Measurements from ENCODE around the gene GTPBP8. TPM values are rescaled to one million over a fixed set of nuclear protein-coding genes. Genes with fewer than 3 reads are reported as not detected.
A peak's percentile ranks its signal among the peaks of the same experiment; 100 is the strongest.

Gene GTPBP8
- total RNA-seq, 1 donor, result 33.4 TPM

DNA sequence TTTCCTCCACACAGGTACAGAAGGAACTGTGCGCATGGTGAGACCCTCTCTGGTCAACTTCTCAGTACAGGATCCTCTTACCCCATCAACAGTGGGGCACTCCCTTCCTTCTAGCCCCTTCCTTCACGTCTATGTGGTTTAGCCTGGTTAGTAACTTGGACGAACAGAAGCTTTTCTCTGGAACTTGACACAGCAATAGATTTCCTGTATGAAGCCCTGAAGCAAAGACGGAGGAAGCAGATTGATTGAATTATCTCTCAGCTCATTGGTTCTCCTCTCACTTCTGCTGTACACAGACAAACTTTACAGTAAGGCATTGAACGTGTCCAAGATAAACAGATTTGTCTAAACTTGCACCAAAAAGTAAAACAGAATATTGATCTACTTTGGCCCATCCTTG is 15.9 kb upstream of the GTPBP8 start, which contains the start of gene CD200R1:
TSS of gene CD200R1 (minus strand) at position 210 of the 400 bp plus-strand sequence. CDS start 246 bp downstream, outside the sequence.
- no peak for TF ChIP-seq CTCF (IDR thresholded peaks at IDR 0.05; ENCODE audit: insufficient read depth, low read length)
- H3K4me3 ChIP-seq (ENCODE audit: low read depth, low read length), result no peak within 1 kb of the TSS
- DNase-seq (ENCODE audit: low read depth), result no peak

GRCh38 chr3:112976001-112976400 is 14.8 kb upstream of the GTPBP8 start:
- no peak for TF ChIP-seq CTCF (IDR thresholded peaks at IDR 0.05; ENCODE audit: insufficient read depth, low read length)
- H3K4me3 ChIP-seq (ENCODE audit: low read depth, low read length), result no peak overlapping the region

GRCh38 chr3:112976953-112977352 is 13.8 kb upstream of the GTPBP8 start:
- TF ChIP-seq CTCF (IDR thresholded peaks at IDR 0.05; ENCODE audit: insufficient read depth, low read length), result no peak
- no peak for DNase-seq (ENCODE audit: low read depth)
- H3K4me3 ChIP-seq (ENCODE audit: low read depth, low read length), result no peak overlapping the region

More at GRCh38 chr3:112976001-112976400, 14.8 kb upstream of the GTPBP8 start:
- no peak for DNase-seq (ENCODE audit: low read depth)

GRCh38 chr3:112979244-112979832 is 11.4 kb upstream of the GTPBP8 start:
- TF ChIP-seq CTCF (IDR thresholded peaks at IDR 0.05; ENCODE audit: insufficient read depth, low read length), result peak; percentile 59
- peak; percentile 71 for DNase-seq (ENCODE audit: low read depth)
- no peak overlapping the region for H3K4me3 ChIP-seq (ENCODE audit: low read depth, low read length)

- no peak overlapping the region for H3K4me3 ChIP-seq (ENCODE audit: low read depth, low read length)
- TF ChIP-seq CTCF (IDR thresholded peaks at IDR 0.05; ENCODE audit: insufficient read depth, low read length), result no peak
- DNase-seq (ENCODE audit: low read depth), result no peak
Observed at GRCh38 chr3:112980080-112980479, 10.7 kb upstream of the GTPBP8 start.

GRCh38 chr3:112982710-112983109 is 8.1 kb upstream of the GTPBP8 start:
- no peak for DNase-seq (ENCODE audit: low read depth)
- H3K4me3 ChIP-seq (ENCODE audit: low read depth, low read length), result no peak overlapping the region
- TF ChIP-seq CTCF (IDR thresholded peaks at IDR 0.05; ENCODE audit: insufficient read depth, low read length), result no peak

GRCh38 chr3:112984485-112984884 is 6.3 kb upstream of the GTPBP8 start:
- H3K4me3 ChIP-seq (ENCODE audit: low read depth, low read length), result no peak overlapping the region
- no peak for TF ChIP-seq CTCF (IDR thresholded peaks at IDR 0.05; ENCODE audit: insufficient read depth, low read length)
- no peak for DNase-seq (ENCODE audit: low read depth)
